Thoracic aorta (tissue), 2 donors: ENCODE measurements around the gene RPS24. TPM values are rescaled to one million over a fixed set of nuclear protein-coding genes. Genes with fewer than 3 reads are reported as not detected.

Experiments
- ATAC-seq: fragments of 150-250 bp; one replicate; pipeline ENCODE4 v1.8.0; 2017; ENCODE audit warnings: low read depth; ENCODE audit not compliant: insufficient number of reproducible peaks, low FRiP score
- DNase-seq: peaks from one replicate; pipeline ENCODE4 v3.0.0-alpha.2; 2020; ENCODE audit warnings: low spot score
- H3K27ac ChIP-seq, 2 donors: fragments of 200-600 bp; sonication (generic); 1 replicate in 1 of 2; 2 replicates in 1 of 2; pipeline ENCODE4 v1.5.1; 2016; ENCODE audit warnings: mild to moderate bottlenecking in 2 of 2, moderate library complexity in 2 of 2
- H3K27me3 ChIP-seq: fragments of 200-600 bp; sonication (generic); replicated peaks from 2 replicates; pipeline ENCODE4 v1.6.0; 2016; ENCODE audit warnings: mild to moderate bottlenecking; ENCODE audit not compliant: insufficient read depth
- H3K36me3 ChIP-seq: fragments of 200-600 bp; sonication (generic); one replicate; pipeline ENCODE4 v1.5.1; 2016
- H3K4me1 ChIP-seq, 2 donors: fragments of 200-600 bp; sonication (generic); 1 replicate in 1 of 2; 2 replicates in 1 of 2; pipeline versions ENCODE4 v1.5.1 to v1.6.0; 2016; ENCODE audit warnings: low read depth in 2 of 2, mild to moderate bottlenecking in 1 of 2; ENCODE audit not compliant: control insufficient read depth in 1 of 2
- H3K4me3 ChIP-seq: fragments of 200-600 bp; sonication (generic); 2 replicates; pipeline ENCODE4 v1.5.1; 2016; ENCODE audit warnings: mild to moderate bottlenecking
- H3K9me3 ChIP-seq: fragments of 200-600 bp; sonication (generic); 2 replicates; pipeline ENCODE4 v1.5.1; 2016
- CTCF ChIP-seq: fragments of 200-600 bp; sonication (generic); IDR thresholded peaks from one replicate; pipeline ENCODE4 v1.5.1; 2019; ENCODE audit warnings: antibody characterized with exemption
- total RNA-seq, 2 donors: library from RNA; depleted of rRNA; stranded (reverse); fragments of >200 nt; gene quantifications; one replicate each; pipeline versions ENCODE4 v1.1.0 to v1.2.3, GENCODE V29; 2016

Gene RPS24
- total RNA-seq, 2 donors from 2014 or later = 1,219 to 1,252 TPM

GRCh38 chr10:78078539-78079330, 45.1 kb downstream of the RPS24 start:
- H3K27me3 ChIP-seq = no peaks in the 10 kb centered on the region
- ATAC-seq = no peak
- no peak overlapping the region for H3K4me3 ChIP-seq
- no peaks in the 10 kb centered on the region for H3K4me1 ChIP-seq
- no peaks in the 10 kb centered on the region for H3K9me3 ChIP-seq
- no peak for TF ChIP-seq CTCF
- no peak overlapping the region for H3K27ac ChIP-seq
- H3K36me3 ChIP-seq = no peaks in the 10 kb centered on the region
- DNase-seq = no peak

- no peaks in the 10 kb centered on the region for H3K27me3 ChIP-seq
- DNase-seq (no peak), ATAC-seq (no peak)
- H3K4me1 ChIP-seq = no peaks in the 10 kb centered on the region
- no peaks in the 10 kb centered on the region for H3K9me3 ChIP-seq
- no peak overlapping the region for H3K4me3 ChIP-seq
- no peaks in the 10 kb centered on the region for H3K36me3 ChIP-seq
- no peak for TF ChIP-seq CTCF
- no peak overlapping the region for H3K27ac ChIP-seq
Observed at GRCh38 chr10:78079411-78079810, 45.7 kb downstream of the RPS24 start.

- no peaks in the 10 kb centered on the region for H3K36me3 ChIP-seq
- no peak for ATAC-seq
- no peak for DNase-seq
Observed at GRCh38 chr10:78081292-78081691, 47.6 kb downstream of the RPS24 start.

GRCh38 chr10:78082636-78083035, 49.0 kb downstream of the RPS24 start:
- no peak for DNase-seq
- no peaks in the 10 kb centered on the region for H3K27me3 ChIP-seq
- H3K9me3 ChIP-seq = no peaks in the 10 kb centered on the region
- ATAC-seq = no peak
- no peak overlapping the region for H3K4me3 ChIP-seq
- no peaks in the 10 kb centered on the region for H3K36me3 ChIP-seq
- no peak overlapping the region for H3K27ac ChIP-seq
- H3K4me1 ChIP-seq = no peaks in the 10 kb centered on the region
- TF ChIP-seq CTCF = no peak

More at GRCh38 chr10:78081292-78081691, 47.6 kb downstream of the RPS24 start:
- no peaks in the 10 kb centered on the region for H3K4me1 ChIP-seq
- H3K27me3 ChIP-seq = no peaks in the 10 kb centered on the region
- H3K4me3 ChIP-seq = no peak overlapping the region
- TF ChIP-seq CTCF = no peak
- no peaks in the 10 kb centered on the region for H3K9me3 ChIP-seq
- no peak overlapping the region for H3K27ac ChIP-seq

Other genes starting within 250 kb of the RPS24 start
- gene DLG5, start 107.1 kb upstream of the RPS24 start, total RNA-seq = 10 to 100 TPM; 36.4 to 79.6 TPM
- 10 to 100 TPM; 12.3 to 19.3 TPM for gene POLR3A, start 4.3 kb upstream of the RPS24 start, total RNA-seq